ENCODE data around the gene ZMIZ1.

ZMIZ1 gene

GRCh38 chr10:79170993-79171392, 102.2 kb downstream of the ZMIZ1 start:
- DNase-seq (ENCODE audit: low read depth in 2 of 2) = no peak

GRCh38 chr10:79171504-79171903, 102.7 kb downstream of the ZMIZ1 start:
- DNase-seq (ENCODE audit: low read depth in 2 of 2) = no peak

GRCh38 chr10:79172881-79173280, 104.1 kb downstream of the ZMIZ1 start:
- DNase-seq (ENCODE audit: low read depth in 2 of 2) = no peak

GRCh38 chr10:79173582-79174262, 105.0 kb downstream of the ZMIZ1 start:
- DNase-seq (ENCODE audit: low read depth in 2 of 2) = no peak

GRCh38 chr10:79176052-79176501, 107.3 kb downstream of the ZMIZ1 start:
- DNase-seq (ENCODE audit: low read depth in 2 of 2) = no peak

GRCh38 chr10:79176949-79177602, 108.3 kb downstream of the ZMIZ1 start:
- no peak for DNase-seq (ENCODE audit: low read depth in 2 of 2)

GRCh38 chr10:79178070-79178576, 109.4 kb downstream of the ZMIZ1 start:
- DNase-seq (ENCODE audit: low read depth in 2 of 2) = no peak

GRCh38 chr10:79178614-79179163, 109.9 kb downstream of the ZMIZ1 start:
- no peak for DNase-seq (ENCODE audit: low read depth in 2 of 2)

- DNase-seq (ENCODE audit: low read depth in 2 of 2) = no peak
Observed at GRCh38 chr10:79179164-79179956, 110.6 kb downstream of the ZMIZ1 start.

GRCh38 chr10:79179957-79180309, 111.2 kb downstream of the ZMIZ1 start:
- no peak for DNase-seq (ENCODE audit: low read depth in 2 of 2)

- no peak for DNase-seq (ENCODE audit: low read depth in 2 of 2)
Observed at GRCh38 chr10:79180414-79181221, 111.9 kb downstream of the ZMIZ1 start.

GRCh38 chr10:79181227-79181626, 112.5 kb downstream of the ZMIZ1 start:
- no peak for DNase-seq (ENCODE audit: low read depth in 2 of 2)

- no peak for DNase-seq (ENCODE audit: low read depth in 2 of 2)
Observed at GRCh38 chr10:79181698-79182521, 113.1 kb downstream of the ZMIZ1 start.

- no peak for DNase-seq (ENCODE audit: low read depth in 2 of 2)
Observed at GRCh38 chr10:79182781-79183467, 114.2 kb downstream of the ZMIZ1 start.

GRCh38 chr10:79183468-79183865, 114.7 kb downstream of the ZMIZ1 start:
- DNase-seq (ENCODE audit: low read depth in 2 of 2) = no peak

- no peak for DNase-seq (ENCODE audit: low read depth in 2 of 2)
Observed at GRCh38 chr10:79184145-79184625, 115.4 kb downstream of the ZMIZ1 start.

GRCh38 chr10:79184657-79185056, 115.9 kb downstream of the ZMIZ1 start:
- DNase-seq (ENCODE audit: low read depth in 2 of 2) = no peak

- DNase-seq (ENCODE audit: low read depth in 2 of 2) = no peak
Observed at GRCh38 chr10:79185067-79185774, 116.5 kb downstream of the ZMIZ1 start.

- DNase-seq (ENCODE audit: low read depth in 2 of 2) = no peak
Observed at GRCh38 chr10:79185796-79186374, 117.1 kb downstream of the ZMIZ1 start.

Measured in stimulated activated CD8-positive, alpha-beta memory T cell treated with anti-CD3 and anti-CD28 coated beads, Interleukin-2, amount 100 ng/mL, for 48 hours (primary cell).